ENCODE measurements around the gene FZD2. TPM values are rescaled to one million over a fixed set of nuclear protein-coding genes. Genes with fewer than 3 reads are reported as not detected.
"Not testable (repeated sequence)": the region's sequence is repeated elsewhere in the genome, so short reads cannot be mapped to it uniquely, and the experiment has no call there.

The FZD2 gene
- total and polyA plus RNA-seq, 9 of the 15 experiments (the other 6 are each of a cell fraction or from before 2014, with no cell fraction given), result 0.03 to 4.5 (median 1.1) TPM; not detected in 1

- Histone ChIP-seq H3K4me1 (replicated peaks in 1 of 2; ENCODE audit: control insufficient read depth in 2 of 2, insufficient read depth in 2 of 2, low read length in 2 of 2) (peaks cover 13 to 22% of the 10 kb centered on the region in 2 experiments; a peak in 4 of 5 replicates), H3K27ac (ENCODE audit: extremely low read depth, low read depth, low read length) (peak overlapping the region; percentile 75), H2AFZ (ENCODE audit: low read depth, low read length) (peak overlapping the region; percentile 83), H3K9ac (ENCODE audit: insufficient read depth in 1 of 2, low read depth in 2 of 2, low read length in 2 of 2) (peak overlapping the region; percentile 11 to 72; a peak in 3 of 4 replicates), H3K4me2 (ENCODE audit: insufficient read depth, low read length) (peak overlapping the region; percentile 82), H3K4me3 (peak overlapping the region; percentile 35)
- in situ Hi-C loops (cut with MboI); H3K9me1 ChIP-seq (ENCODE audit: control insufficient read depth, insufficient read depth, low read length); H3K27me3 ChIP-seq (ENCODE audit: control insufficient read depth in 2 of 2, insufficient read depth in 2 of 2, low read length in 2 of 2); H4K20me1 ChIP-seq (replicated peaks; ENCODE audit: control insufficient read depth, insufficient read depth, low read length); BruUV-seq (replicated peaks); H3K9me3 ChIP-seq (replicated peaks; ENCODE audit: control insufficient read depth, insufficient read depth, low read depth, low read length); H3K79me2 ChIP-seq (ENCODE audit: control insufficient read depth, insufficient read depth, low read length); H3K36me3 ChIP-seq (ENCODE audit: control insufficient read depth, insufficient read depth, low read length); intact Hi-C loops (cut with micrococcal nuclease); CTCF ChIA-PET (ENCODE audit: low intra/inter-chr PET ratio); TF ChIP-seq ZBTB40 (CRISPR knock-in tag; IDR thresholded peaks at IDR 0.05); CREB1 (IDR thresholded peaks at IDR 0.05): not testable (repeated sequence)
- 2% methylated on average over 14 of the region's 14 CpGs for WGBS (ENCODE audit: insufficient coverage, low coverage, missing lambda C conversion rate)
- peak; percentile 92 for FAIRE-seq
- peak; percentile 42 to 85 (median 50) for DNase-seq (ENCODE audit: extremely low read depth in 1 of 4, low spot score in 3 of 4)
- POLR2A ChIA-PET, result interaction anchor here (0.6 to 1.7 kb wide), 9 partner anchors 8 to 299 kb away, joined by 3 to 8 read pairs (median 4); partner anchors contain the start of genes GPATCH8 and ITGA2B
- peak; percentile 92 for ATAC-seq
- TF ChIP-seq PKNOX1 (IDR thresholded peaks at IDR 0.05) (peak; percentile 97), DPF2 (IDR thresholded peaks at IDR 0.05) (0 out of 2 replicates have a peak, but pooled peaks have one; percentile 64), ZBTB40 (IDR thresholded peaks at IDR 0.05) (peak; percentile 58), NFRKB (IDR thresholded peaks at IDR 0.05; ENCODE audit: low read depth) (peak; percentile 92; the same call in 1 of the 2 replicates), SUPT5H (IDR thresholded peaks at IDR 0.05) (peak; percentile 57; the same call in 1 of the 2 replicates), CHD1 (IDR thresholded peaks at IDR 0.05; ENCODE audit: low read length) (peak; percentile 45), ETV1 (tag; conservative IDR thresholded peaks at IDR 0.05; ENCODE audit: low read depth) (0 out of 2 replicates have a peak, but pooled peaks have one; percentile 6), NRF1 (conservative IDR thresholded peaks at IDR 0.05 in 1 of 2, IDR thresholded peaks at IDR 0.05 in 1 of 2) (peak; percentile 19 to 22; a peak in 2 of 4 replicates), CREB1 (CRISPR knock-in tag; IDR thresholded peaks at IDR 0.05) (peak; percentile 28; the same call in 1 of the 2 replicates)
These were observed 45.8 kb upstream of the FZD2 start for GRCh38 chr17:44511241-44512134.

All from K562 (cell line).